GM10248 (cell line): ENCODE measurements around the gene ADH4.

Source experiments
- CTCF ChIA-PET: fragments of 300-600 bp; sonication (Branson Sonifier 250); formaldehyde crosslinking; extraction: SDS; loops from one replicate; lab custom pipeline; 2021; ENCODE audit warnings: antibody characterized with exemption; lab: Yijun Ruan, JAX
- POLR2A ChIA-PET: fragments of 350-650 bp; sonication (Branson Sonifier 250); formaldehyde crosslinking; extraction: SDS; loops from one replicate; lab custom pipeline; 2020; ENCODE audit warnings: antibody characterized with exemption; lab: Yijun Ruan, JAX
- DNase-seq: peaks from one replicate; pipeline ENCODE4 v3.0.0; 2012; ENCODE audit errors: extremely low spot score
- TF ChIP-seq, protein P1 (sequence below): IDR thresholded peaks from 2 replicates; pipeline ENCODE4 v1.5.1; 2012; ENCODE audit warnings: mild to moderate bottlenecking, low read depth; ENCODE audit errors: extremely low read depth, missing control alignments, control extremely low read depth

Gene ADH4

DNA sequence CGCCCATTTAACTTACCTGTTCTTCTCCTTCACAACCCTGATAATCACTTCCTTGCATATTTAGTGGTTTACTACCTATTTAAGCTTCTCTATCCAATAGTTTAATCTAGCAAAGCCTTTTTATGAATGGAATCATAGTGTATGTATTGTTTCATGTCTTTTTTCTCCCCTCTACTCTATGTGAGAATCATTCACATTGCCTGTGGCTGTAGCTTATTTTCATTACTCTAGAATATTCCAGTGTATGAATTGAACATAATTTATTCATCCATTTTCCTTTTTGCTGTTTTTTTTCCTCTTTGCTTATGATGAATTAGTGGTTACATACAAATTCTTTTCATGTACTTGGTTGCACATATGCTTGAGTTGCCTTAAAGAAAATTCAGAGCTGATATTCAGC lies 490 bp upstream of the ADH4 start:
- POLR2A ChIA-PET = no interaction called here
- CTCF ChIA-PET = interaction anchor here (1.1 kb wide), 2 partner anchors 8 to 36 kb away, joined by 3 read pairs; no protein-coding TSS in a partner anchor
- TF ChIP-seq, protein P1, sequence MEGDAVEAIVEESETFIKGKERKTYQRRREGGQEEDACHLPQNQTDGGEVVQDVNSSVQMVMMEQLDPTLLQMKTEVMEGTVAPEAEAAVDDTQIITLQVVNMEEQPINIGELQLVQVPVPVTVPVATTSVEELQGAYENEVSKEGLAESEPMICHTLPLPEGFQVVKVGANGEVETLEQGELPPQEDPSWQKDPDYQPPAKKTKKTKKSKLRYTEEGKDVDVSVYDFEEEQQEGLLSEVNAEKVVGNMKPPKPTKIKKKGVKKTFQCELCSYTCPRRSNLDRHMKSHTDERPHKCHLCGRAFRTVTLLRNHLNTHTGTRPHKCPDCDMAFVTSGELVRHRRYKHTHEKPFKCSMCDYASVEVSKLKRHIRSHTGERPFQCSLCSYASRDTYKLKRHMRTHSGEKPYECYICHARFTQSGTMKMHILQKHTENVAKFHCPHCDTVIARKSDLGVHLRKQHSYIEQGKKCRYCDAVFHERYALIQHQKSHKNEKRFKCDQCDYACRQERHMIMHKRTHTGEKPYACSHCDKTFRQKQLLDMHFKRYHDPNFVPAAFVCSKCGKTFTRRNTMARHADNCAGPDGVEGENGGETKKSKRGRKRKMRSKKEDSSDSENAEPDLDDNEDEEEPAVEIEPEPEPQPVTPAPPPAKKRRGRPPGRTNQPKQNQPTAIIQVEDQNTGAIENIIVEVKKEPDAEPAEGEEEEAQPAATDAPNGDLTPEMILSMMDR = no peak
- no peak for DNase-seq

DNA sequence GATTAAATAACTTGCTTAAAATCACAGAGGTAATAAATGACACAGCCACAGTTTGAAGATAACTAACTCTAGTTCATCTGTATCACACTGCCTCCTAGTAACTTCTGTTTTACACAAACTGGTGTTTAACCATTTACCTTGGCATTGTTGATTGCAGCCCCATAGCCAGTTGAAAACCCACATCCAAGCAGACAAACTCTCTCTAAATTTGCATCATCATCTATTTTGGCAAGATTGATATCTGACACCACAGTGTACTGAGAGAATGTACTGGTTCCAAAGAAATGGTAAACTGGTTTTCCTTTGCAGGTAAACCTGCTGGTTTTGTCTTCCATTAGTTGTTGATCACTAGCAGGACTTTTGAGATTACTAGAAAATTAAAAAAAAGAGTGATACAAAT lies 7.8 kb downstream of the ADH4 start:
- CTCF ChIA-PET = no interaction called here
- DNase-seq = no peak
- POLR2A ChIA-PET = no interaction called here

DNA sequence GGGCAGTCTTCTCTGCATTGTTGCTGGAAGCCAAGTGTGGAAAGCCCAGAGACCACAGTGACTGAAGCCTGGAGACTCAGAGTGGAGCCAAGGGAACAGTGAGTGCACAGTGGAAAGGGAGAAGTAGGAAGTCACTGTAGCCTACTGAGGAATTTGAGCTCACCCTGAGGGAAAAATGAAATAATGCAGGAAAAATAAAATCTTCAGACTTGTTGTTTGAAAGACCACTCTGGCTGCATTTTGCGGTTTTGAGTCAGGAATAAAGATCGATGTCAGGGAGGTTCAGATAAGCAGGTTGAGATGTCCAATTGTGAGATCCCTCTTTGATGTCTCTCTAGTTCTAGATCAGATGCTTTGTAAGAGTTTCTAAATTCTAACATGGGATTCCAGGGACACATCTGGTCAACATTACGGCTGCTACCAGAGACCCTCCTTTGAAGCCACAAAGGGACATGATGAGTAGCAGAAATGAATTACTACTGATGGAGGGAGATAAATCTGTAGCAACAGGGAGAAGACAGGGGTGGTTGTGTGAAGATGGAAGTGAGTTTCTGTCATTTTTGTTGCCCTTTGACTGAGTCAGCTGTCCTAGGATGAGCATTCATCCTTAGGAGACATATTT lies 8.4 kb downstream of the ADH4 start:
- TF ChIP-seq, protein P1 = no peak
- ChIA-PET POLR2A (no interaction called here), CTCF (no interaction called here)
- DNase-seq = no peak

More for the DNA sequence above, 7.8 kb downstream of the ADH4 start:
- TF ChIP-seq, protein P1 = no peak

DNA sequence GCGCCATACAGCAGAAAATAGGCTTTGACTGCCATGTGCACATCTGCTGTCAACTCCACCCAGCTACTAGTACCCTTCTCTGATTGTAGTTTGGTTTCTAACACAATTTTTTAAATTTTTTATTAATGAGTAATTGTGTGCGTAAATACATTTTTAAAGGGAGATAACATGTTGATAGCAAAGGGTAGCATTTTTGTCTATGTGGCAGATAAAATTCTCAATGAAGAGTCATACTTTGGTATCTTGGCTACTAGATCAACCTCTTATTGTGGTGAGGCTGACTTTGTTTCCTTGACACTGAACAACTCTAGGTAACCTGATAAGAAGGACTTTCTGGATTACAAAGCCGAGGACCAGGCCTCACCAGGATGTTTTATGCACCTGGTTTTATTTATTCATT lies 9.5 kb downstream of the ADH4 start:
- ChIA-PET CTCF (interaction anchor here (1.7 kb wide), 1 partner anchor 13 kb away, joined by 5 read pairs; no protein-coding TSS in a partner anchor), POLR2A (no interaction called here)

DNA sequence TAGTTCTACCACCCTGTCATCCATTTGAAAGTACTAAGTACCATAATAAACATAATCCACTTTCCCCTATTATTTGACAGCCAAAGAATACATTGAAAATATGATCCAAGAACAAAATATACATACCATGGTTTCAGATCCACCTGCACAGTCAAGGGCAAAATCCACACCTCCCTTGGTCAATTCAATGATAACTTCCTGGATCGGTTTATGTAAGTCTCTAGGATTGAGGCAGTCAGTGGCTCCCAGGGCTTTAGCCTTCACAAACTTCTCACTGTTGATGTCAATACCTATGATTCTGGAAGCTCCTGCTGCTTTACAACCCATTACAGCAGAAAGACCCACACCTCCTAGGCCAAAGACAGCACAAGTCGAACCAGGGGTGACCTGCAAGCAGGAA lies 12.7 kb downstream of the ADH4 start:
- ChIA-PET POLR2A (no interaction called here), CTCF (interaction anchor here (1.7 kb wide), 1 partner anchor 332 kb away, joined by 6 read pairs; no protein-coding TSS in a partner anchor)
- DNase-seq = no peak
- TF ChIP-seq, protein P1 = no peak

More for the DNA sequence above, 9.5 kb downstream of the ADH4 start:
- TF ChIP-seq, protein P1 = no peak
- no peak for DNase-seq

DNA sequence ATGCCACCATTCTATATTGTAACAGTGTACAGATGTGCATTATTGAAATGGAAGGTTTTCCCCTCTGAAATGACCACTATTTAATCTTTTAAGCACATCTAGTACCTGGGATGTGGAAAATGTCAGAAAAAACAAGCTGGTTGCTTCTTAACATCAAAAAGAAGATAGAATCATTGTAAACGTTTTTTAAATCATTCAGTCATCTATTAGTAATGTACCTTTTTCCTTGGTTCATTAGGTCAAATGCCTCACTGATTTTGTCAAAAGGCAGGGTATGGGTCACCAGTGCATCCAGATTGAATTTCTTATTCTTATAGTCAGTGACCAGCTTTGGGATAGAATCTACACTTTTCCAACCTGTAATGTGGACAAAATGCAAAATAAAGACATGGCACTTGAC lies 17.7 kb downstream of the ADH4 start:
- ChIA-PET CTCF (interaction anchor here (1.3 kb wide), 1 partner anchor 279 kb away, joined by 4 read pairs; no protein-coding TSS in a partner anchor), POLR2A (no interaction called here)
- DNase-seq = no peak
- TF ChIP-seq, protein P1 = no peak
